Measurements from ENCODE around the gene PFKFB1. TPM values are rescaled to one million over a fixed set of nuclear protein-coding genes. Genes with fewer than 3 reads are reported as not detected.

The PFKFB1 gene
- total RNA-seq, 1 donor: not detected

DNA sequence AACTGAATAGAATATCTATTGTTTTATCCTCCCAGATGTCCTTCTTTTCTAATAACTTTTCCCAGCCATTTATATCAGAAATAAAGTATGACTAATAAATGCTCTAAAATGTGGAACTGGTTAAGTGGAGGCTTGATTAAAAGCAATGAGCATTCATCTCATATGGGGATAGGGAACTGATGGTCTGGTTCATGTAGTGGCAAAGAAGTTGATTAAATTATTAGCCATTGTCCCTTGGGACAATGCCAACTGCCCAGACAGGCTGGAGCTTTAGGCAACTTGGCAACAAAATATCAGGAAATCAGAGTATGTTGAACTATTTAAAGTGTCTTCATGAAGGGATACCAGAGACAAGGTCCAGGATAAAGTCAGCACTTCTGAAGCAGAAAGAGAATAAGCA lies 49.2 kb downstream of the PFKFB1 start:
- Histone ChIP-seq H3K27me3 (ENCODE audit: insufficient read depth, low read length) (no peaks in the 10 kb centered on the region), H3K79me2 (ENCODE audit: insufficient read depth, low read length) (no peaks in the 10 kb centered on the region), H3K36me3 (ENCODE audit: insufficient read depth, low read length) (no peaks in the 10 kb centered on the region), H2AFZ (ENCODE audit: low read length) (no peak overlapping the region), H3K4me3 (ENCODE audit: insufficient read depth, low read length) (no peak overlapping the region), H3K4me1 (ENCODE audit: insufficient read depth, low read length) (no peaks in the 10 kb centered on the region), H3K4me2 (ENCODE audit: insufficient read depth, low read length) (no peak overlapping the region), H3K9me3 (ENCODE audit: low read depth, low read length) (no peaks in the 10 kb centered on the region), H4K20me1 (ENCODE audit: insufficient read depth, low read length) (no peaks in the 10 kb centered on the region), H3K27ac (ENCODE audit: low read depth, low read length) (no peak overlapping the region)
- DNase-seq (ENCODE audit: insufficient read length, low spot score, missing footprints): no peak
- TF ChIP-seq CTCF (IDR thresholded peaks at IDR 0.05; ENCODE audit: extremely low read depth, low read depth, low read length): no peak

DNA sequence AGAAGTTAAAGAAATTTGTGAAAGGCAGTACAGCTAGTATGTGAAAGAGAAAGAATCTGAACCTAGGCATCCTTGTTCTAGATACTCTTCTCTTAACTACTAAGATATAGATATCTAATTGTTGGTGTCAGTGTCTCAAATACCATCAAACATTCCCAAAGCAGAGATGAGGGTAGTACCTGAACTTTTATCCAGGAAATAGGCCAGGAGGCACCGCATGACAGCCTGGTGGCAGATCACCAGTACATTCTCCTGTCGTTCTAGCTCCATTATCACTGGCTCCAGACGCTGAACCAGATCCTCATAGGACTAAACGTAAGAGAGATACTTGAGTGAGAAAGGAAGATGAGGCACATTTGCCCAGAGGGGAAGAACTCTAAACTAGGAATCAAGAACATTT lies 56.6 kb downstream of the PFKFB1 start:
- Histone ChIP-seq H3K4me3 (ENCODE audit: insufficient read depth, low read length) (no peak overlapping the region), H3K4me2 (ENCODE audit: insufficient read depth, low read length) (no peak overlapping the region), H3K9me3 (ENCODE audit: low read depth, low read length) (no peaks in the 10 kb centered on the region), H2AFZ (ENCODE audit: low read length) (no peak overlapping the region), H3K27me3 (ENCODE audit: insufficient read depth, low read length) (no peaks in the 10 kb centered on the region), H3K4me1 (ENCODE audit: insufficient read depth, low read length) (no peaks in the 10 kb centered on the region), H3K79me2 (ENCODE audit: insufficient read depth, low read length) (no peaks in the 10 kb centered on the region), H3K36me3 (ENCODE audit: insufficient read depth, low read length) (no peaks in the 10 kb centered on the region), H4K20me1 (ENCODE audit: insufficient read depth, low read length) (no peaks in the 10 kb centered on the region), H3K27ac (ENCODE audit: low read depth, low read length) (no peak overlapping the region)
- TF ChIP-seq CTCF (IDR thresholded peaks at IDR 0.05; ENCODE audit: extremely low read depth, low read depth, low read length): no peak
- no peak for DNase-seq (ENCODE audit: insufficient read length, low spot score, missing footprints)

GRCh38 chrX:54935306-54935705 lies 58.7 kb downstream of the PFKFB1 start:
- no peak for DNase-seq (ENCODE audit: insufficient read length, low spot score, missing footprints)
- H3K27ac ChIP-seq (ENCODE audit: low read depth, low read length): no peak overlapping the region
- no peaks in the 10 kb centered on the region for H3K36me3 ChIP-seq (ENCODE audit: insufficient read depth, low read length)
- no peaks in the 10 kb centered on the region for H3K9me3 ChIP-seq (ENCODE audit: low read depth, low read length)
- no peaks in the 10 kb centered on the region for H3K27me3 ChIP-seq (ENCODE audit: insufficient read depth, low read length)
- no peak for TF ChIP-seq CTCF (IDR thresholded peaks at IDR 0.05; ENCODE audit: extremely low read depth, low read depth, low read length)
- no peaks in the 10 kb centered on the region for H4K20me1 ChIP-seq (ENCODE audit: insufficient read depth, low read length)
- no peak overlapping the region for H3K4me3 ChIP-seq (ENCODE audit: insufficient read depth, low read length)
- H2AFZ ChIP-seq (ENCODE audit: low read length): no peak overlapping the region
- no peaks in the 10 kb centered on the region for H3K4me1 ChIP-seq (ENCODE audit: insufficient read depth, low read length)
- H3K4me2 ChIP-seq (ENCODE audit: insufficient read depth, low read length): no peak overlapping the region
- H3K79me2 ChIP-seq (ENCODE audit: insufficient read depth, low read length): no peaks in the 10 kb centered on the region

GRCh38 chrX:54934890-54935289 lies 59.1 kb downstream of the PFKFB1 start:
- no peak overlapping the region for H2AFZ ChIP-seq (ENCODE audit: low read length)
- TF ChIP-seq CTCF (IDR thresholded peaks at IDR 0.05; ENCODE audit: extremely low read depth, low read depth, low read length): no peak
- no peak for DNase-seq (ENCODE audit: insufficient read length, low spot score, missing footprints)
- H3K4me2 ChIP-seq (ENCODE audit: insufficient read depth, low read length): no peak overlapping the region
- no peaks in the 10 kb centered on the region for H3K79me2 ChIP-seq (ENCODE audit: insufficient read depth, low read length)
- H3K4me3 ChIP-seq (ENCODE audit: insufficient read depth, low read length): no peak overlapping the region
- H3K9me3 ChIP-seq (ENCODE audit: low read depth, low read length): no peaks in the 10 kb centered on the region
- no peaks in the 10 kb centered on the region for H4K20me1 ChIP-seq (ENCODE audit: insufficient read depth, low read length)
- H3K36me3 ChIP-seq (ENCODE audit: insufficient read depth, low read length): no peaks in the 10 kb centered on the region
- no peaks in the 10 kb centered on the region for H3K27me3 ChIP-seq (ENCODE audit: insufficient read depth, low read length)
- H3K27ac ChIP-seq (ENCODE audit: low read depth, low read length): no peak overlapping the region
- H3K4me1 ChIP-seq (ENCODE audit: insufficient read depth, low read length): no peaks in the 10 kb centered on the region
